Stimulated activated CD4-positive, alpha-beta T cell treated with anti-CD3 and anti-CD28 coated beads, Interleukin-4, amount 100 ng/mL, for 4 hours (primary cell): ENCODE results near the gene JAKMIP2.

ENCODE experiments used
- DNase-seq, 2 experiments: peaks; one replicate each; pipeline ENCODE4 v3.0.0-alpha.2; 2020

The JAKMIP2 gene

DNA sequence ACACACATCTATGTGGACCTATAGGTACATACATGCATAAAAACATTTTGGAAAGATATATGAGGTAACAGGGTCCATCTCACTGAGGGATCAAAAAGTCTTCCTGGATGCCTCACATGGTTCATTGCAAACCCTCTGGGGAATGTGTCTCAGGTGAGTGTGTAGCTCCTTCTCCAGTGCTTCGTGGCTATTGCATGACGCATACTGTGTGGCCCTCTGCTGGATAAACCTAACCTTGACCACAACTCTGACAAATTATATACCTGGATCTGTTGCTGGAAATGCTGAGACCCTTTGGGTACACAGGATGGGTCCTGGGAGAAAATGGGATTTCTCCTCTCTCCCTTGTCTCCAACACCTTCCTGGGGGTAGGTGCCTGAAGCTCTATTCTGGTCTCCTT, 91.9 kb downstream of the JAKMIP2 start:
- no peak for DNase-seq

- DNase-seq: no peak
Observed at GRCh38 chr5:147689426-147689825, 93.1 kb downstream of the JAKMIP2 start.

DNA sequence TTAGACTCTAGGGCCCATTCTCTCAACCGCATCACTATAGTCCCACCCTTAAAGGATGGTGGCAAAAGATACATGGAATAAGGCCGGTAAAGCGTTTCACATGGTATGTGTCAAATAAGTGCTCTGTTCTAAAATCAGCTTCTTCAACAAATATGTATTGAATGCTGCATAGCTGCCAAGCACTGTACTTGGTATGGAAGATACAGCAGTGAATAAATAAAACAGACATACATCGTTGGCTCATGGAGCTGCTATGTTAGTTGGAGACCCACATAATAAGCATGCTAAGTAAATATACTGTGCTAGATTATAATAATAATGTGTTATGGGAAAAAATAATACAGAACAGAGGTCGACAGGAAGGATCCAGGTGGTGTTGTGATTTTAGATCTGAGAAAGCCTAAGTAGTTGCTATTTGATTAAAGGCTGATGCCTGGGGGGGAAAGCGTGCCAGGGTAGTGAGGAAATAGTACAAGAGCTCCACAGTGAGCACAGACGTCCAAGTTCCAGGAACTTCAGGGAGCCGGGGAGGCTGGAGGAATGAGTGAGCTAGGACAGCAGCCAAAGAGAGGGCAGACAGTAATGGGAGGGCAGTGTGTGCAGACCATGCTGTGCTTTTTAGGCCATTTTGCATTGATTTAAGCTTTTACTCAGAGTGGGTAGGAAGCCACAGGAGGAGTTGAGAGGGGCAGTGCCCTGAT, 93.7 kb downstream of the JAKMIP2 start:
- no peak for DNase-seq

- no peak for DNase-seq
Observed at GRCh38 chr5:147687118-147687517, 95.4 kb downstream of the JAKMIP2 start.

DNA sequence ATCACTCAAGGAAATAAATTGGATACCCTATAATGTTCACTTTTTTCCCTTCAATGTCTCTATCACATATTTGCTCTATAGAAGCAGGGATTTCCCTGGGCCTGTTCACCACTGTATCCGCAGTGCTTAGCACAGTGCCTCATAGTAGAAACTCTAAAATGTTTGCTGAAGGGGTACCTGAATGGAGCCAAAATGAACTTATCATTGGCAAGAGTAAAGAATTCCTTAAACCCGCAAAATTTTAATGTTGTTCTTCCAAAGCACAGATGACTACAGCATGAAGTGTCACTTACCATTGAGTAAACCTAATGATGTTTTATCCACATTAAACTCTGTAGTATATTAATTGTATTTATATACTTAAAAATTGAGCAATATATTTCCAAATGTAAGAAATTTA, 96.1 kb downstream of the JAKMIP2 start:
- DNase-seq: no peak

GRCh38 chr5:147685993-147686392, 96.5 kb downstream of the JAKMIP2 start:
- no peak for DNase-seq

- DNase-seq: no peak
Observed at GRCh38 chr5:147675168-147675567, 107.4 kb downstream of the JAKMIP2 start.

DNA sequence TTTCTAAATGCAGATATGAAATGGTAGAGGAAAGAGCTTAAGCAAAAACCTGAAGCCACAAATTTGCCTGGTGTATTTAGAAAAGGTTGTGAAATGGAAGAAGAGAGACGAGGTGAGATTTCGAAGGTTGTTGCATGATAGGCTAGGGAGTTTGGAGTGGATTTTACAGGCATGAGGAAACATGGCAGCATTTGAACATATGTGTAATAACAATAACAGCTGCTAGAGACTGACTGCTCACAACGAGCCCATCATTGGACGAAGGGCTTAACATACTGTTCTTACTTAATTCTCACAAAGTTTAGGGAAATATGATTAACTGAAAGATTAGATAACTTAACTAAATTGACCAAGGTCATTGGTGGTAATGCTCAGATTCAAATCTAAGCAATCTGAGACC, 108.1 kb downstream of the JAKMIP2 start:
- no peak for DNase-seq

- DNase-seq: no peak
Observed at GRCh38 chr5:147673791-147674190, 108.7 kb downstream of the JAKMIP2 start.

DNA sequence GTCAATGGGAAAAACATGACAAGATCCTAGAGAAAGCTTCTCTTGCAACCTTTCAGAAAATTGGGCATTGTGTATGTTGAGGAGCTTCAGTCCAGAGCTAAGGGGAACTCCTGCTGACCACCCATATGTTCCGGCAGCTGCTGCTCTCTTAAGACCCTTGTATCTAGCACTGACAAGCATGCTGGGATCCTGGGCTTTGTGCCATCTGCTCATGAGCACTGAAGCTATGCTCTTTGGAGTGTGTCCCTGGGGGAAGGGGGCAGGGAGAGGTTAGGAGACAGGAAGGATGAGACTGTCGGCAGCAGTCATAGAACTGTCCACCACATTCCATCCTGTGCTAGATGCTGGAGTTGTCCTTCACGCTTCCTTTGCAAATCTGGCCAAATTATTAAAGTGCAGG, 109.3 kb downstream of the JAKMIP2 start:
- no peak for DNase-seq

DNA sequence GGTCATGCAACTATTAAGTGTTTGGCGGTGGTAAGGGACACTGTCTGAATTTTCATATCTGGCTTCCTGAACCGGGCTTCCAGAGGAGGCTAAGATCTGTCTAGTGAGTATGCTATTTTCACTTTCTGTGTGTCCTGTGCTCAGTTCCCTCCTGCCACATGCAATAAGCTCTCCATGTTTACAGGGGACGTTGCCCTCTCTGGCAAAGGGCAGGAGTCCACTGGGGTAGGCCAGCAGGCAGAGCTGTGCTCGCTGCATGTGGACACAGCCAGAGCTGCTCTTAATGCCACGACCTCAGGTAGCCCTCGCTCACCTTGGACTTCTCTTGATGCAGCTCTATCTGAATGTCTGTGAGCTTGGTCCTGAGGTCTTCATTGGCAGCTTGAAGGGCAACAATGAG, 111.2 kb downstream of the JAKMIP2 start:
- DNase-seq: no peak

GRCh38 chr5:147670815-147671214, 111.7 kb downstream of the JAKMIP2 start:
- DNase-seq: no peak

- no peak for DNase-seq
Observed at GRCh38 chr5:147669169-147669869, 113.2 kb downstream of the JAKMIP2 start.

DNA sequence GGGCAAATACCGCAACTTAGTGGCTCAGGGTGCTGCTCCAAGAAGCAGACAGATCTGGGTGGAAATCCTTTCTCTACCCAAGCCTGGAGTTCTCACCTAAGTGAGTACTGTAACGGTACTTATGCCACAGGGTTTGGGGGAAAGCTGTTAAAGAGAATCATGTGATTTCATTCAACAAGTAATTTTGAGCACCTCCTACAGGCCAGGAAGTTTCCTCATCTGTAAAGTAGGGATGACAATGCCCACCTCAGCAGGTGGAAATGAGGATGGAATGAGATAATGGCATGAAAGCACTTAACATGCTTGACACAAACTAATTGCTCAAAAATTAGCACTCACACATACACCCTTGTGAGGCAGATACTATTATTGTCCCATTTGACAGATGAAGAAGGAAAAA, 114.1 kb downstream of the JAKMIP2 start:
- DNase-seq: no peak

DNA sequence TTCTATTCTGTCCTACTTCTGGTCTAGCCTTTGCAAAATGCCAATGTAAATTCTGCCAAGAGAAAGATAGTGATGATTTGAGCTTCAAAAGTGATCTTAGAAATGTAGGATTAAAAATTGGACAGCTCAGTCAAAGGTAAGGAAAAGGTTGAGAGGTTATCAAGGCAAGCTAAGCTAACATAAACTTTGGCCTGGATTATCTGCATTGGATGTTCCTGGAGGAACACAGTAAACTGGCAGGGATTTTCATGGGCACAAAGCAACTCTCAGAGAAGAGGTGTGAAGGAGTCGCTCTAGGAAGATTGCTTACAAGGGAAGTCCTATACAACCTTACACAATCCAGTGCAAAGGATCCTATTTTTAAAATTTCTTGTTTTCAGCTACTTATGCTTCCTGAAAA, 115.2 kb downstream of the JAKMIP2 start:
- DNase-seq: no peak

- DNase-seq: no peak
Observed at GRCh38 chr5:147666419-147666818, 116.1 kb downstream of the JAKMIP2 start.

GRCh38 chr5:147661541-147661940, 121.0 kb downstream of the JAKMIP2 start:
- no peak for DNase-seq

GRCh38 chr5:147659166-147659929, 123.2 kb downstream of the JAKMIP2 start:
- DNase-seq: no peak

DNA sequence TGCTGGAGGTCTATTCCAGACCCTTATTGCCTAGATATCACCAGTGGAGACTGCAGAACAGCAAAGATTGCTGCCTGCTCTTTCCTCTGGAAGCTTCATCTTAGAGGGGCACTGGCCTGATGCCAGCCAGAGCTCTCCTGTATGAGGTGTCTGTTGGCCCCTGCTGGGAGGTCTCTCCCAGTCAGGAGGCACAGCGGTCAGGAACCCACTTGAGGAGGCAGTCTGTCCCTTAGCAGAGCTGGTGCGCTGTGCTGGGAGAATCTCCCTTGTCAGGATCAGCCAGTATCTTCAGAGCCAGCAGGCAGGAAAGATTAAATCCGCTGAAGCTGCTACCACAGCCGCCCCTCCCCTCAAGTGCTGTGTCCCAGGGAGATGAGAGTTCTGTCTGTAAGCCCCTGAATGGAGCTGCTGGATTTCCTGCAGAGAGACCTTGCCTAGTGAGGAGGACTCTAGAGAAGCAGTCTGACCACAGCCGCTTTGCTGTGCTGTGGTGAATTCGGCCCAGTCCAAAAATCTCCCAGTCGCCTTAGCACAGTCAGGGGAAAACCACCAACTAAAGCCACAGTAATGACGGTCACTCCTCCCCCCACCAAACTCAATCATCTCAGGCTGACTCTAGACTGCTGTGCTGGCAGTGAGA, 124.1 kb downstream of the JAKMIP2 start:
- DNase-seq: no peak

DNA sequence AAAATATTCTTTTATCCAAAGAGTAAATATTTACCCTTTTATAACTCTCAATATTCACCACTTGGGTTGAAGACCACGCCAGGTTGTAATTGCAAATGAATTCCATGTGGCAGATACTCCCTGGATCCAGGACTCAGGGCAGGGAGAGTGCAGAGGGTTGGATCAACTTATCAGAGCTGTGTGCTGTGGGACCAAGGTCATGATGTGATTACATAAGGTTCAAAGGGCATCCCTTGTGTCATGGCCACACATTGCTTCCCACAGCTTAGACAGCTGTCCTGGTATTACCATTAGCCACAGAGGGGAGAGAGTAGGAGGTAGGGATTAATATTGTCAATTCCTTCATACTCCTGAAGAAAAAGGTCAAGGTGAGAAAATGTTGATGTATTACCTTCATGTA, 133.9 kb downstream of the JAKMIP2 start:
- DNase-seq: no peak

DNA sequence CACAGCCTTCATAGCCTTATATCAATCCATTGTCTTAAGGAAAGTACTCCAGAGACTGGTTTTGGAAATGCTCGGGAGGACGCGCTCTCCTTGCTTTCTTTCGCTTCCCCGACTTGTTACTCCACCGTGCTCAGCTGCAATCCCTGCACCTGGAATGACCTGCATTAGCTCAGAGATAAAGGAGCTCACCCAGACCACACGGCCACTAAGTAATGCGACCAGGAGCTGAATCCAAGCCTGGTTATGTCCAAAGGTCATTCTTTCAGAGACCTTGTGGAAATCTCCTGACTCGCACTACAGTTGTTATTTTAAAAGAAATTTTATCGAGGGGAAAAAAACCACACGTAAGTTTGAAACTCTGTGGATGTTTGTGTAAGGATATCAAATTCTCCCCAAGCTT, 137.3 kb downstream of the JAKMIP2 start:
- no peak for DNase-seq

DNA sequence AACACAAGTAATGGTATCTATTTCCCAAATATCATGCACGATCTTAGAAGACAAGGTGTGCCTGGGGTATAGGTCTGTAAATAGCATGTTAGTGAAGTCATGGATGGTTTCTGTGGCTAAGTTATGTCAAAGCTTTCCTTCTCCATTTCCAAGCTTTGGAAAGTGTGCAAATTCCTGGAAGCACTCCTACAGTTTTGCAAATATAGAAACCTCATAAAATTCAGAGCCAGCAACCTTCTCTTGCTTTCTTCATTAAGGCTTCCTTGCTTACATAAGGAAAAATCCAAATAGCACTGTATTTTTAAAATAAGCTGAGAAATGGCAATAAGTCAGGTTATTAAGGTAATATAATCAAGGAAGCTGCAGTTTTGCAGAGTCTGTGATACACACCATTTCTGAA, 138.1 kb downstream of the JAKMIP2 start:
- DNase-seq: no peak

GRCh38 chr5:147643142-147643541, 139.4 kb downstream of the JAKMIP2 start:
- DNase-seq: no peak

- DNase-seq: no peak
Observed at GRCh38 chr5:147642666-147643065, 139.9 kb downstream of the JAKMIP2 start.
